GM19238 (cell line): ENCODE data around the gene KRTAP12-4.
"Not testable (repeated sequence)": the region's sequence is repeated elsewhere in the genome, so short reads cannot be mapped to it uniquely, and the experiment has no call there.

Experiments used
- DNase-seq: peaks from one replicate; pipeline ENCODE4 v3.0.0; 2011; ENCODE audit warnings: low spot score; ENCODE audit not compliant: insufficient read length

Gene KRTAP12-4, protein sequence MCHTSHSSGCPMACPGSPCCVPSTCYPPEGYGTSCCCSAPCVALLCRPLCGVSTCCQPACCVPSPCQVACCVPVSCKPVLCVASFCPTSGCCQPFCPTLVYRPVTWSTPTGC

GRCh38 chr21:44654576-44655175 is at the start of gene KRTAP12-4:
Gene KRTAP12-4, minus strand, starts transcription at chr21:44654659. Its CDS starts 45 bp downstream, at chr21:44654614.
- DNase-seq = no peak

- no peak for DNase-seq
Observed at GRCh38 chr21:44703731-44704635, 49.5 kb upstream of the KRTAP12-4 start.

GRCh38 chr21:44702973-44703730 is 48.7 kb upstream of the KRTAP12-4 start:
- no peak for DNase-seq

GRCh38 chr21:44702111-44702972 is 47.9 kb upstream of the KRTAP12-4 start:
- no peak for DNase-seq

GRCh38 chr21:44701541-44701940 is 47.1 kb upstream of the KRTAP12-4 start:
- no peak for DNase-seq

DNA sequence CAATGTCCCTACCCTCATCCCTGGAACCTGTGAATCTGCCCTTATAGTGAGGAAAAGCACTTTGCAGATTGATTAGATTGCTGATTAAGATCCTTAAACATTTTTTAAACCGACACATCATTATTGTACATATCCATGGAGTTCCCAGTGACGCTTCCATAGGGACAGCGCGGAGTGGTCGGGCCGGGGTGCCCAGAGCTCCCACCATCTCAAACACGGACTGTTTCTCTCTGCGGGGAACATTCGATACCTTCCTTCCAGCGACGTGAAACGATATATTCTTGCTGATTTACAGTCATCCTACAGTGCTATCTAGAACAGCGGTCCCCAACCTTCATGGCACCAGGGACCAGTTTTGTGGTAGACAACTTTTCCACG is 46.6 kb upstream of the KRTAP12-4 start:
- DNase-seq = no peak

DNA sequence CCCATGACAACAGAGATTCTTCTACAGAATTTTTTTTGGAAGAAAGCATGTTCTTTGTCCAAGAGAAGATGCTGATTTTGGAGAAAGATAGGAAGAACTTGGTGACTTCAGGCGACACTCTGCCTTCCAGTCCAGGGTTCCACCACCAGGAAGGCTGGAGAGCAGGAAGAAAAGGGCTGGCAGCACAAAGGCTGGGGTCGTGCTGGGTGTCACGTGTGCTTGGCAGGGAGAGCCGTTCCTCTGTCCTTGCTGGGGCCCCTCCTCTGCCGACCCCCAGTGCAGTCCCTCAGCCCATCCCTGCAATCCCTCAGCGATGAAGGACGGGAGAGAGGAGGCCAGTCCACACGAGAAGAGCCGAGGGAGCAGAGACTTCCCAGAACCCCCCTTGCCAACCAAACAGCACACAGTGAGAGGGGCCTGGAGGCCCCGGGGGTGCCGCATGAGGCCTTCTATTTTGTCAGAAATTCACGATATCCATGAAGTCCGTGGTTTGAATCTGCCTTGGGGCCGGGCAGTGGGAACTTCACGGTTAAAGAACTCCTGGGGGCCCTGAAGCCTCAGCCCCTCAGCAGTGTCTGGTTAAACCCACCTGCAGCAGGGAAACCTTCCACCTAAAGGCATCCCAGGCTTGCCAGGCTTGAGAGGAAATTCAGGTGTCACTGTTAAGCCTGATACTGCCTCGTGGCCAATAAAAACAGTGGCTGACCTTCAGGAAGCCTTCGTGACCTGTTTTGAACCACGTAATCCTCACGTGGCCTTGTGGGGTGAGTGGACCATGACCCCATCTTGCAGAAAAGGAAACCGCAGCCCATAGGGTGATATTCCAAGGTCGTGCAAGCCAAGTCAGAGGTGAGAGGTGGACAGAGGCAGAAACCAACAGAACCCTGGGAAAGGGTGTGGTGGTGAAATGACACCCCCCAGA is 45.9 kb upstream of the KRTAP12-4 start:
- DNase-seq = no peak

- DNase-seq = no peak
Observed at GRCh38 chr21:44699502-44700001, 45.1 kb upstream of the KRTAP12-4 start.

DNA sequence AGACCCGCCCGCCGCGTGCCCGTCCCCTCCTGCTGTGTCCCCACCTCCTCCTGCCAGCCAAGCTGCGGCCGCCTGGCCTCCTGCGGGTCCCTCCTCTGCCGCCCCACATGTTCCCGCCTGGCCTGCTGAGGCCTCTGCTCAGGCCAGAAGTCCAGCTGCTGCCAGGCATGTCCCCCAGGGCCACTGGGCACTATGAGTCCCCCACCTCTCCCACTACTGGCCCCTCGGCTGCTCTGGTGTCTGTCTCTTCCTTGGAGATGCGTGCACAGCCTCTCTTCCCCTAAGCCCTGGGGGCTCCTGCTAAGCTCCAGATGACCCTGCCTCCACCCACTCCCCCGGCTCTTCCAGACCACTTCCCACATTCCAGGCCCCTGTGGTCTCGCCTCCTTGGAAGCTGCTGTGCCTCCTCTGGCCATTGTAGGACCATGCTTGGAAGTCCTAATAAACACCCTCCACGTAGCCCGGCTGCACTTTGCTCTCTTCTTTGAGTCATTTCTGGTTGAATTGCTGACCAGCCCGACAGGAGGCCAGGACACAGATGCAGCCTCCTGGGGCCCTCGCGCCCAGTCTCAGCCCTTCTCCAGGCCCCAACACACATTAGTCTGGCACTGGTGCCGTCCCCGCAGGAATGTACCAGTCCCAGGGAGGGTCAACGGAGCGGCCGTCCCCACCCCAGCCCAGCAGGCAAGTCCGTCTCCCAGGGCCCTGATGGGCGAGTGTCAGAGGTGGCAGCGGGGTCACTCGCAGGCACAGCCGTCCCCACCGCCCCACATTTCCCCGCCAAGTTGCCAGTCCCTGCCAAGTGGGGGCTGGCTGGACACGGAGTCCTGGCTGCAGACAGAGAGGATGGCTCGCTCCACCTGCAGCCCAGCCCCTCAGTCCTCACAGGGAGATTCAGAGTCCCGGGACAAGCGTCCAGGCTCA is 43.6 kb upstream of the KRTAP12-4 start:
- no peak for DNase-seq

DNA sequence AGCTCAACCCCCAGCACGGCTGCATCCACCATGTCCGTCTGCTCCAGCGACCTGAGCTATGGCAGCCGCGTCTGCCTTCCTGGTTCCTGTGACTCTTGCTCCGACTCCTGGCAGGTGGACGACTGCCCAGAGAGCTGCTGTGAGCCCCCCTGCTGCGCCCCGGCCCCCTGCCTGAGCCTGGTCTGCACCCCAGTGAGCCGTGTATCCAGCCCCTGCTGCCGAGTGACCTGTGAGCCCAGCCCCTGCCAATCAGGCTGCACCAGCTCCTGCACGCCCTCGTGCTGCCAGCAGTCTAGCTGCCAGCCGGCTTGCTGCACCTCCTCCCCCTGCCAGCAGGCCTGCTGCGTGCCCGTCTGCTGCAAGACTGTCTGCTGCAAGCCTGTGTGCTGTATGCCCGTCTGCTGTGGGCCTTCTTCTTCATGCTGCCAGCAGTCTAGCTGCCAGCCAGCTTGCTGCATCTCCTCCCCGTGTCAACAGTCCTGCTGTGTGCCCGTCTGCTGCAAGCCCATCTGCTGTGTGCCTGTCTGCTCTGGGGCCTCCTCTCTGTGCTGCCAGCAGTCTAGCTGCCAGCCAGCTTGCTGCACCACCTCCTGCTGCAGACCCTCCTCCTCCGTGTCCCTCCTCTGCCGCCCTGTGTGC is 42.8 kb upstream of the KRTAP12-4 start, which contains the start of gene KRTAP10-12:
TSS of gene KRTAP10-12 (plus strand) at position 1 of the 639 bp plus-strand sequence. CDS start at position 31, 30 bp downstream.
- not testable (repeated sequence) for DNase-seq

DNA sequence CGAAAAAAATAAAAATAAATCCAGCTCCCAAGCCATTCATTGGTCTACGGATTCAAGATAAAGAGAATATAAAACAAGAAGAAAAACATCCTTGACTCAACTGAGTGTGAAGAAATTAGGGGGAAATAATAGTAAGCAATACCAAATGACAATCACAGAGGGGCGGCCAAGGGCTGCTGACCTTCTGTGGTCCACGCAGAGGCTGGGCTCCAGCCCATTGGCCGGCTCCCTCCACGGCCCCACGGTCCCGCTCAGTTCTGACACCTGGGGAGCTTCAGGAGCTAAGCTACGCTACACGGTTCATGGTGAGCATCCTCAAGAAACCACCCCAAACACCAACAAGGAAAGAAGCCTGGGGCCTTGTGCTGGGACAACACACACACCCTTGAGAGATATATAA is 42.1 kb upstream of the KRTAP12-4 start:
- no peak for DNase-seq

DNA sequence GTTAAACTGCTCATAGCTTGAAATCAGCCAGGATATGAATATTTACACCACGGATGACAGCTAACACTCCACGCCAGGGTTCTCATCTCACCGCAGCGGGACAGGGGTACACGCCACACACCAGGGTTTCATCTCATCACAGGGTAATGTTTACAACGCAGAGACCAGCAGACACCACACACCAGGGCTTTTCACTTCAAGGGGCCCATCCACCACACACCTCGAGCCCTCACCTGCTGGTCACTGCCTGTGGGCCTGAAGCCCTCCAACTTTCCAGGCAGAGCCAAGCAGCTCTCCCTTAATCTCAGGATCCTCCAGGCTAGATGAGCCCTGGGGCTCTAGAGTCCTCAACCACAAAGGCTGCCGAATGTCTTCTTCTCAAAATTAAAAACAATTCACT is 41.2 kb upstream of the KRTAP12-4 start:
- DNase-seq = no peak

DNA sequence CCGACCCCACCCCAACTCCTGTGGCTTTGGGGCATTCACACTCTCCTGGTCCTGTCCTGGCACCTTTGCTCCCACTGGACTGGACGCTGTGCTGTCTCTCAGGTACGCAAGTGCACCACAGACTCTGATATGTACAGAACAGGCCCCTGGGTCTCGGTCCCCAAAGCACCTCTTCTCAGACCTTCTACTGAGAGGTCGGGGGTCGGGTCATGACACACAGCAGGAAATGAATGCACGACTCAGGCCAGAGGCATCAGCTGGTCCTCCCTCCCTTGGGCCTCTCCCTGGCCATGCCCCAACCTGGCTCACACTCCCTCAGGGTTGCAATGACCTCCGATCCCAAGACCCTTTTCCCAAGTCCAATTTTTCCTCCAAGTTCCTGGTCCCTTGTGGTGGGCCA is 40.7 kb upstream of the KRTAP12-4 start:
- DNase-seq = no peak

GRCh38 chr21:44694776-44695175 is 40.3 kb upstream of the KRTAP12-4 start:
- no peak for DNase-seq

DNA sequence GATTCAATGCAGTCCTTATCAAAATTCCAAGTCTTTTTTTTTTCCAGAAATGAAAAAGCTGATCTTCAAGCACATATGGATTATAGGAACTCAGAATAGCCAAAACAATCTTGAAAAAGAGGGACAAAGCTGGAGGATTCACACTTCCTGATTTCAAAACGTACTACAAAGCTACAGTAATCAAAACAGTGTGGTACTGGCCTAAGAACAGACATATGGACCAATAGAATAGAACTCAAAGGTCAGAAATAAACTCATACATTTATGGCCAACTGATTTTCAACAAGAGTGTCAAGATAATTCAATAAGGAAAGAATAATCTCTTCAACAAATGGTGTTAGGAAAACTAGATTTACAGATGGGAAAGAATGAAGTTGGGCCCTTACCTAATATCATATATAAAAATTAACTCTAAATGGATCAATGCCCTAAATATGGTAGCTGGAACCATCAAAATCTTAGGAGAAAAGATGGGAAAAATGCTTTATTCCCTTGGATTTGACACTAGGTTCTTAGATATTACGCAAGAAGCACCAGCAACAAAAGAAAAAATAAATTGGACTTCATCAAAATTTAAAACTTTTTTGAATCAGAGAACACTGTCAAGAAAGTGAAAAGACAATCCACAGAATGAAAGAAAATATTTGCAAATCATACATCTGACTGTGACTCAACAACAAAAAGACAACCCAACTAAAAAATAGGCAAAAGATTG is 38.5 kb upstream of the KRTAP12-4 start:
- DNase-seq = no peak

DNA sequence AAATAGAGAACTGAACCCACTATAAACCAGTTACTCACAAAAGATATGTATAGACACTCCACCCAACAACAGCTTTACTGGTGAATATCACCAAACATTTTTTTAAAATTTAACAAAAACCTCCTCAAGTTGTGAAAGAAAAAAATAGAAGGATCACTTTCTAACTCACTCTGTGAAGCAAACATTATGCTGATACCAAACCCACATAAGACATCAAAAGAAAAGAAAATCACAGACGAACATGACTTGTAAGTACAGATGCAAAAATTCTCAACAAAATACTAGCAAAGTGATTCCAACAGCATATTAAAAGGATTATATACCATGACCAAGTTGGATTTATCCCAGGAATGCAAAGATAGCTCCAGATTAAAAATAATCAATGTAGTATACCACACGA is 37.2 kb upstream of the KRTAP12-4 start:
- DNase-seq = no peak

DNA sequence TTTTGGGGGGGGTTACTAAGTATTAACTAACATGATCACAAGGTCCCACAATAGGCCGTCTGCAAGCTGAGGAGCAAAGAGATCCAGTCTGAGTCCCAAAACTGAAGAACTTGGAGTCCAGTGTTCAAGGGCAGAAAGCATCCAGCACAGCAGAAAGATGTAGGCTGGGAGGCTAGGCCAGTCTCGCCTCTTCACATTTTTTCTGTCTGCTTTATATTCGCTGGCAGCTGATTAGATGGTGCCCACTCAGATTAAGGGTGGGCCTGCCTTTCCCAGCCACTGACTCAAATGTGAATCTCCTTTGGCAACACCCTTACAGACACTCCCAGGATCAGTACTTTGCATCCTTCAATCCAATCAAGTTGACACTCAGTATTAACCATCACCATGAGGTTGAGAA is 35.3 kb upstream of the KRTAP12-4 start:
- not testable (repeated sequence) for DNase-seq
